HepG2 (cell line): ENCODE data around the gene PLA2G2A. TPM values are rescaled to one million over a fixed set of nuclear protein-coding genes. Genes with fewer than 3 reads are reported as not detected.

ENCODE experiments used
- ARID2 ChIP-seq: sonication (generic); formaldehyde crosslinking; IDR thresholded peaks from 2 replicates; pipeline ENCODE4 v1.8.1; 2022; ENCODE audit warnings: mild to moderate bottlenecking, missing genetic modification reagents, borderline replicate concordance
- ARID5B ChIP-seq: IDR thresholded peaks from 2 replicates; pipeline ENCODE4 v1.4.0; 2020; ENCODE audit warnings: mild to moderate bottlenecking, missing genetic modification reagents
- BRCA1 ChIP-seq: sonication (generic); formaldehyde crosslinking; IDR thresholded peaks from 2 replicates; pipeline ENCODE4 v1.4.0; 2020; ENCODE audit warnings: missing genetic modification reagents
- CREB3 ChIP-seq: sonication (generic); formaldehyde crosslinking; IDR thresholded peaks from 2 replicates; pipeline ENCODE4 v1.5.0; 2020; ENCODE audit warnings: missing genetic modification reagents
- GABPB1 ChIP-seq: IDR thresholded peaks from 2 replicates; pipeline ENCODE4 v1.6.1; 2016; ENCODE audit warnings: mild to moderate bottlenecking, missing genetic modification reagents, moderate library complexity, missing compliant biosample characterization
- MIER2 ChIP-seq: IDR thresholded peaks from 2 replicates; pipeline ENCODE4 v1.6.1; 2016; ENCODE audit warnings: missing biosample characterization, missing genetic modification reagents
- NFKBIZ ChIP-seq: IDR thresholded peaks from 2 replicates; pipeline ENCODE4 v1.6.1; 2018; ENCODE audit warnings: missing genetic modification reagents, missing compliant biosample characterization
- PITX1 ChIP-seq: sonication (generic); formaldehyde crosslinking; IDR thresholded peaks from 2 replicates; pipeline ENCODE4 v1.5.1; 2020; ENCODE audit warnings: mild to moderate bottlenecking, missing genetic modification reagents
- RBFOX2 ChIP-seq: fragments of 200-400 bp; formaldehyde crosslinking; IDR thresholded peaks from 2 replicates; pipeline ENCODE4 v1.6.1; 2017; ENCODE audit warnings: low read depth, mild to moderate bottlenecking, low read length
- SIX4 ChIP-seq: sonication (generic); formaldehyde crosslinking; IDR thresholded peaks from 2 replicates; pipeline ENCODE4 v1.4.0; 2020; ENCODE audit warnings: missing genetic modification reagents
- TBL1XR1 ChIP-seq: fragments of 150-350 bp; IDR thresholded peaks from 2 replicates; pipeline ENCODE4 v1.6.1; 2014; ENCODE audit warnings: borderline replicate concordance, low read length; ENCODE audit not compliant: partially characterized antibody
- TEAD2 ChIP-seq: sonication (generic); formaldehyde crosslinking; IDR thresholded peaks from 2 replicates; pipeline ENCODE4 v1.9.0; 2021; ENCODE audit warnings: missing genetic modification reagents
- TFAP4 ChIP-seq: sonication (generic); IDR thresholded peaks from 2 replicates; pipeline ENCODE4 v1.6.1; 2016; ENCODE audit warnings: low read depth, borderline replicate concordance
- ZBTB42 ChIP-seq: sonication (generic); formaldehyde crosslinking; IDR thresholded peaks from 2 replicates; pipeline ENCODE4 v1.5.0; 2020; ENCODE audit warnings: mild to moderate bottlenecking, missing genetic modification reagents
- ZNF232 ChIP-seq: sonication (generic); formaldehyde crosslinking; IDR thresholded peaks from 2 replicates; pipeline ENCODE4 v1.4.0; 2020; ENCODE audit warnings: missing genetic modification reagents, borderline replicate concordance
- ZNF317 ChIP-seq: sonication (generic); formaldehyde crosslinking; IDR thresholded peaks from 2 replicates; pipeline ENCODE4 v1.5.0; 2020; ENCODE audit warnings: mild to moderate bottlenecking, missing genetic modification reagents
- ZNF558 ChIP-seq: sonication (generic); formaldehyde crosslinking; IDR thresholded peaks from 2 replicates; pipeline ENCODE4 v1.9.0; 2022; ENCODE audit warnings: mild to moderate bottlenecking, missing genetic modification reagents, borderline replicate concordance
- ZSCAN12 ChIP-seq: sonication (generic); formaldehyde crosslinking; IDR thresholded peaks from 2 replicates; pipeline ENCODE4 v1.9.0; 2021; ENCODE audit warnings: mild to moderate bottlenecking, missing genetic modification reagents
- polyA plus RNA-seq, 8 experiments: library from polyadenylated mRNA; depleted of rRNA in 3 of 8; stranded (reverse) in 7 of 8; unstranded in 1 of 8; fragments of >200 nt; fragmentation: Illumina TruSeq in 4 of 8; extraction: Trizol in 4 of 8; gene quantifications; 2 replicates each; pipeline versions ENCODE4 v1.2.1 to v1.2.3, GENCODE V29; 2011 to 2016; ENCODE audit warnings: low read depth in 4 of 8, missing spikeins in 1 of 8, mixed read lengths in 1 of 8; ENCODE audit not compliant: insufficient read depth in 1 of 8
- total RNA-seq, 5 experiments: library from RNA; depleted of rRNA; stranded (reverse); fragments of >200 nt; fragmentation: Illumina TruSeq; extraction: Trizol; gene quantifications; 2 replicates each; pipeline ENCODE4 v1.2.3, GENCODE V29; 2016; ENCODE audit warnings: low read depth in 1 of 5
- TF ChIP-seq, protein P1 (sequence below): sonication (generic); formaldehyde crosslinking; IDR thresholded peaks from 2 replicates; pipeline ENCODE4 v1.5.0; 2020; ENCODE audit warnings: mild to moderate bottlenecking, missing genetic modification reagents
- TF ChIP-seq, protein P2 (sequence below): sonication (generic); formaldehyde crosslinking; IDR thresholded peaks from 2 replicates; pipeline ENCODE4 v1.5.0; 2020; ENCODE audit warnings: missing genetic modification reagents, mild to moderate bottlenecking, borderline replicate concordance
- TF ChIP-seq, protein P3 (sequence below): sonication (generic); formaldehyde crosslinking; IDR thresholded peaks from 2 replicates; pipeline ENCODE4 v1.5.0; 2020; ENCODE audit warnings: missing genetic modification reagents

Gene PLA2G2A
- total and polyA plus RNA-seq, 2 of the 13 experiments (the other 11 are each of a cell fraction or from before 2014, with no cell fraction given) = 0.35 to 30.3 TPM

DNA sequence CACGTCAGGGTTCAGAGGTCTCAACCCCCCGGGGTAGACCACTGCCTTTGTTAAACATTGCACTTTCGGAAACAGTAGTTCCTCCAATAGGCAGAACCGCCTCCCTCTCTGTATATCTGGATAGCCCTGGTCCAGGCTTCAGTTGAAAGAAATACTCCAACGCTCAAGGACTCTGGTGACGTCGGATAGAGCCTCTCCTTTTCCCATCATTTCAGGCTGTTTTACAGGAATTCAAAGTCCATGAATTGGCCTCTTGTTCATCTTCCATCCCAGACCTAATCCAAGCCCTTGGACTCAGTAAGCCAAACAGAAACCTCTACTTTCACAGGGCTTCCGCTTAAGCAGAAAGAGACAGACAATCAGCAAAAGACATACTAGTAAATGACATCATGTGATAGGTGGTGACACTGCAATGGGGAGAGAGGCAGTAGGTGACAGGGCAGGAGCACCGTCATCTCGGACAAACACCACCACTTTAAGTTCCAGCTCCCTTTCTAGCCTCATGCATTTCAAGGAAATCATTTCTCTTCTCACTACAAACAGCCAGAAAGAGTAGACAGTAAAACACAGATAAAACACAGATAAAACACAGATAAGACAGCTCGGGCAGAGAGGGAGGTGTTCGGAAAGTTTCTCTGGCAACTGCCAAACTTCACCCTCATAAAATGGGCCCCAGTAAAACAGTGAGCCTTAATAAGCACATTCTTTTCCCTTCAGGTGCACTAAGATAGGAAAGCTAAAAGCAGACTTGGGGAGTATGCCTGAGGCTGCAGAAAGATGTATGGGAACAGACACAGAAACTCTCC is 2.3 kb upstream of the PLA2G2A start (continued):
- no peak for TF ChIP-seq BRCA1
- no peak for TF ChIP-seq TBL1XR1
- TF ChIP-seq, protein P1, sequence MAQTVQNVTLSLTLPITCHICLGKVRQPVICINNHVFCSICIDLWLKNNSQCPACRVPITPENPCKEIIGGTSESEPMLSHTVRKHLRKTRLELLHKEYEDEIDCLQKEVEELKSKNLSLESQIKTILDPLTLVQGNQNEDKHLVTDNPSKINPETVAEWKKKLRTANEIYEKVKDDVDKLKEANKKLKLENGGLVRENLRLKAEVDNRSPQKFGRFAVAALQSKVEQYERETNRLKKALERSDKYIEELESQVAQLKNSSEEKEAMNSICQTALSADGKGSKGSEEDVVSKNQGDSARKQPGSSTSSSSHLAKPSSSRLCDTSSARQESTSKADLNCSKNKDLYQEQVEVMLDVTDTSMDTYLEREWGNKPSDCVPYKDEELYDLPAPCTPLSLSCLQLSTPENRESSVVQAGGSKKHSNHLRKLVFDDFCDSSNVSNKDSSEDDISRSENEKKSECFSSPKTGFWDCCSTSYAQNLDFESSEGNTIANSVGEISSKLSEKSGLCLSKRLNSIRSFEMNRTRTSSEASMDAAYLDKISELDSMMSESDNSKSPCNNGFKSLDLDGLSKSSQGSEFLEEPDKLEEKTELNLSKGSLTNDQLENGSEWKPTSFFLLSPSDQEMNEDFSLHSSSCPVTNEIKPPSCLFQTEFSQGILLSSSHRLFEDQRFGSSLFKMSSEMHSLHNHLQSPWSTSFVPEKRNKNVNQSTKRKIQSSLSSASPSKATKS (CRISPR knock-in tag) = no peak
- TF ChIP-seq ARID2 (CRISPR knock-in tag) = no peak
- no peak for TF ChIP-seq ZNF232 (CRISPR knock-in tag)
- no peak for TF ChIP-seq ZNF558 (CRISPR knock-in tag)
- TF ChIP-seq, protein P2, sequence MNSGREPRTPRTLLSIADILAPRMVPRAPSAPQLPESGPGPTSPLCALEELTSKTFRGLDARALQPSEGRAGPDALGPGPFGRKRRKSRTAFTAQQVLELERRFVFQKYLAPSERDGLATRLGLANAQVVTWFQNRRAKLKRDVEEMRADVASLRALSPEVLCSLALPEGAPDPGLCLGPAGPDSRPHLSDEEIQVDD (CRISPR knock-in tag) = no peak
- TF ChIP-seq SIX4 (CRISPR knock-in tag) = peak; percentile 31; the same call in 1 of the 2 replicates
- no peak for TF ChIP-seq NFKBIZ
- no peak for TF ChIP-seq ZNF317 (CRISPR knock-in tag)
- no peak; the same call in 1 of the 2 replicates for TF ChIP-seq TFAP4
- TF ChIP-seq MIER2 = no peak
- TF ChIP-seq PITX1 = no peak
- no peak for TF ChIP-seq RBFOX2
- peak; percentile 85 for TF ChIP-seq ARID5B
- no peak; the same call in 1 of the 2 replicates for TF ChIP-seq GABPB1 (CRISPR knock-in tag)
- TF ChIP-seq, protein P3, sequence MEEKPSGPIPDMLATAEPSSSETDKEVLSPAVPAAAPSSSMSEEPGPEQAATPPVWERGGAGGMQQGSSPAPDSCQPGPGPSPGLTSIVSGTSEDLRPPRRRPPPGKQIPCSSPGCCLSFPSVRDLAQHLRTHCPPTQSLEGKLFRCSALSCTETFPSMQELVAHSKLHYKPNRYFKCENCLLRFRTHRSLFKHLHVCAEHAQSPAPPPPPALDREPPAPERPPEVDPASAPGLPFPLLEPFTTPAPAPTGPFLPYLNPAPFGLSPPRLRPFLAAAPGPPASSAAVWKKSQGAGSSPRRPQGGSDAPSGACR (CRISPR knock-in tag) = no peak
- no peak for TF ChIP-seq CREB3 (CRISPR knock-in tag)
- no peak for TF ChIP-seq ZSCAN12 (CRISPR knock-in tag)
- no peak for TF ChIP-seq ZBTB42
- TF ChIP-seq TEAD2 (CRISPR knock-in tag) = no peak
